ENCODE measurements around the gene GET3.
"Not testable (repeated sequence)": the region's sequence is repeated elsewhere in the genome, so short reads cannot be mapped to it uniquely, and the experiment has no call there.

The GET3 gene

DNA sequence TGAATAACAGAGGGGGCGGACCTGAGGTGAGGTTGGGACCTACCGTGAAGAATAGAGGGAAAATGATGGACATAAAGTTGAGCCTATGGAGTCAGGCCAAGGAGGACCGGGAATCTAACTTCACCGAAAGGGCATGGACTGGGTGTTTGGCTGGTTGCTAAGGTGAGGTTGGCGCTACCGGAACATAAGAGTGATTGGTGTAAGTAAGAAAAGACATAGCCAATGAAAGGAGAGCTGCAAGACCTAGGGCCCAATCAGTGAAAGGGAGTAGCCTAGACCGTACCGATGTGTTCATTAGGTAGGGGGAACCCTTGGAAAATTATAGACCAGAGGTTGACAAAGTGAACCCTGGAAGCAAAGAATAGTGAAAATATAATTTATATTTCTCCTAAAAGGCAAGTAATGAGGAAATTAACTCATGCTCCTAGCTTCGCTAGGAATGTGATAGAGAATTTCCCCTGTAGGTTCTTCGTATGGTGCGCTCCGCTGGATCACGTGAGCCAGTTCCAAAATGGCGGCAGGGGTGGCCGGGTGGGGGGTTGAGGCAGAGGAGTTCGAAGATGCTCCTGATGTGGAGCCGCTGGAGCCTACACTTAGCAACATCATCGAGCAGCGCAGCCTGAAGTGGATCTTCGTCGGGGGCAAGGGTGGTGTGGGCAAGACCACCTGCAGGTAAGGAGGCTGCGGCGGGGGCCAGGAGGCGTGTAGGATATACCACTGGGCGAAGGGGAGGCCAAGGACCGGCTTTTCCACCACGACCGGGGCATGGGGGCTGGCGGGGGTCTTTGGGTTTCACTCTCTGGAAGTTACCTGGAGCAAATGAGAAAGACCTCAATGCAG, at the start of gene GET3:
GET3 (plus strand) TSS at position 503 of the 840 bp plus-strand sequence; CDS start at position 512, 9 bp downstream.
- DNase-seq (ENCODE audit: low read depth in 2 of 2, low spot score in 1 of 2): peak; percentile 49 to 62

DNA sequence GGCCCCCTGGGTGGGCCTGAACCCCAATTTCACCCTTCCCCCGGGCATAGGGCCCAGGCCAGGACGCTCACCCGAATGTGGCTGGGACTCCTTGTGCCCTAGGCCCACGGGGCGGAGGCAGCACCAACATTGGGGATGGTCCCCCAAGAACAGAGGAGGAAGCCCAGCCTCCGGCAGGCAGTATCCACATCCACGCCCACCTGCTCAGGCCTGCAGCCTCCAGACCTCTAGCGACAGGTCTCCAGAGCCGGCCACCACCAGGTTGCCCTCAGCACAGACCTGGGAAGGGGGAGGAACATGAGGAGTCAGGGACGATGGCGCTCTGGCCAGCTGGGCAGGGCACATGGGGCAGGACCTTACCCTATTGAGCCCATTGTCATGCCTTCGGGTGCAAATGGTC, 48.3 kb upstream of the GET3 start:
- no peak for DNase-seq (ENCODE audit: low read depth in 2 of 2, low spot score in 1 of 2)

DNA sequence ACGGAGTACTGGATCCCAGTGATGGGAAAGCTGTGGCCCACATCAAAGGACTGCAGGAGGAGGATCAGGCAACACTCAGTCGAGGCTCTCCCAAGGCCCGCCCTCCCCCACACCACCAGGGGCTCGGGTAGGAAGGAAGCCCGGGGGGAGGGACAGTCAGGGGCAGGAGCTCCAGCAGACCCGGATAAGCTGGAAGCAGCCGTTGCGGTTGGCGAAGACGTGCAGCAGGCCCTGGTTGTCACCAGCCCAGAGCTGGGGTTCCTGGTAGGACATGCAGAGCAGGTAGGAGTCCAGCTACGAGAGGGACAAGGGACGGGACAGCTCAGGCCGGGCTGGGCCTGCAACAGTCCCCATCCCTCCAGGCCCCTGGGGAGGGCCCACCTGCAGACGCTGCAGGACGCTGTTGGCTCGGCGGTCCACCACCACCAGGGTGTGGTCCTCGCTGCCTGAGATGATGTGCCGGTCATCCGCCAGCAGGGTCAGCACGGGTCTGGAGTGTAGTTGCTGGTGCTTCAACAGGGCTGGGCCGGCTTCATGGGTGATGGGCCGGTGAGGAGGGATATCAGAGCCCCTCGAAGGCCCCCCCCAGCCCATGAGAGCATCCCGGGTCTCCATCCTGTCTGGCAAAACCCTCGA, 47.6 kb upstream of the GET3 start:
- DNase-seq (ENCODE audit: low read depth in 2 of 2, low spot score in 1 of 2): no peak

DNA sequence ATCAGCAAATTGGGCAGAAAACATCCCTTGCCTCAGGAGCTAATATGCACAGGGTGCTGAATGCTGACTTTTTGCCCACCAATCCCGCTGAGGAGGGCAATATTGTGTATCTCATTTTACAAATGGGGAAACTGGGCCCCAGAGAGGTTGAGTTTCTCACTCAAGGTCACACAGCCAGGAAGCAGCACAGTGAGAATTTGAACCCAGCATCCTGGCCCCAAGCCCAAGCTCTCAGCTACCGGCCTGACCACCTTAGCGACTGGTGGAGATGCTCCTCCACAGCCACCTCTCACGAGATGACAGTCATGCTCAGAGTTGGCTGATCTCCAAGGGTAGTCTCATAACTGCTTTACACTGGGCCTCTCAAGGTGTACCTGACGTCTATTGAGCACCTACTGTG, 44.3 kb upstream of the GET3 start:
- DNase-seq (ENCODE audit: low read depth in 2 of 2, low spot score in 1 of 2): no peak

DNA sequence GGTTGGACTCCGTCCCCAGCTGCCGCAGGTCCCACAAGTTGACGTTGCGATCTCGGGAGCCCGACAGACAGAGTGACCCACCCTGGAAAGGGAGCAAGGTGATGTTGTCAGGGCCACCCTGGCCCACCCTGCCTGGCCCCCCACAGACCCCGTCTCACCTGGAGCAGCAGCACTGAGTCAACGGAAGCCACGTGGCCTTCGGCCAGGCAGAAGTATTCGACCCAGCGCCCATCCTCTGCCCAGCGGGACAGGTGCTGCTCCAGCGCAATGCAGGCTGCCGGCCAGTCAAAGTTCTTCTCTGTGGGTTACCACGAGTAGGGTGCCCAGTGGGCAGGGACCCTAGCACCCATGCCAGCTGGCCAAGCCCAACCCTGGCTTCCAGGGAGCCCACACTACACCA, 42.7 kb upstream of the GET3 start:
- no peak for DNase-seq (ENCODE audit: low read depth in 2 of 2, low spot score in 1 of 2)

DNA sequence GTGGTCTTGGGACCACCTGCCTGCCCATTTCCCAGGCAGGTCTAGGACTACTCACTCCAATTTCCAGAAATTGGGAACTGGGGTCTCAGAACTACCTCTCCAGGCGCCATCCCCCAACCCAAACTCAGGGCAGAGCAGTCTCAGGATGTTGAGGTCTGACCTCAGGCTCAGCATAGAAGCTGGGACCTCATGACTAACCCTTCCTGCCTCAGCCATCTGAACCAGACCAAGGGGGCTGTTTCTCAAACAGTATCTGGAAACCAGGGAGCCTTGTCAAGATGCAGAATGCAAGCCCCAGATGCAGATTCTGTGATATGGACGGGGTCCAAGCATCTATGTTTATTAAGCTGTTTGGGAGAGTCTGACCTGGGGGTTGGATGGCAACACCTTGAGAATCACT, 42.2 kb upstream of the GET3 start:
- no peak for DNase-seq (ENCODE audit: low read depth in 2 of 2, low spot score in 1 of 2)

DNA sequence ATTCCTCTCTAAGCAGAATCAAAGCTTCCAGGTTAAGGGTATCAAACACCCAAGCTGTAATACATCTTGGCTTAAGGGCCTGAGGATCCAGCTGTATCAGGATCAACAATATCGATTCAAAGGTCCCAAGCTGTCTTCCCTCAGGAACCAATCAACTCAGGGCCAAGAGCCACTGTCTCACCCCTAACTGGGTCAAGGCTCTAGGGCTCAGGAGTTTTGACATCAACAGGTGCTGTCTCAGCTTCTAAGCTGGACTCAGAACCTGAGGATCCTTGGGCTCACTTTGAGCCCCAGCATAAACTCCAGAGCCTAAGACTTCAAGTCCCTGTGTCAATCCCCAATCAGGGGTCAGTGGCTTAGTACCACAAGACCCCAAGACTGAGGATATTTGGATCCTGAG, 41.8 kb upstream of the GET3 start:
- DNase-seq (ENCODE audit: low read depth in 2 of 2, low spot score in 1 of 2): no peak

DNA sequence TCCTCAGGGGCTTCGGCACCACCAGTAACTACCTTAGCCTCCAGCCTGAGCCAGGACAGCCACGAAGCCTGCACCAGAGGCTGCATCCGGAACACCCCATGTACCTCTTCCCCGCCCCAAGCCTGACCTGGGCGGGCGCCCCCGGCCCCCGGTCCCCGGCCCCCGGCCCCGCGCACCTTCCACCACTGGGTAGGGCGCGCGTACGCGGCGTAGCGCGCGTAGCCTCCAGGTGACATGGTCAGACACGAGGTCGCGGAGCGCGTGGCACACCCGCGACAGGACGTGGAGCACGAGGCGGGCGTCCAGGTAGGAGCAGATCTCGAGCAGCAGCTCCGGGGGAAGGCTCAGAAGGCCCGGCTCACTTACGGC, 41.3 kb upstream of the GET3 start:
- no peak for DNase-seq (ENCODE audit: low read depth in 2 of 2, low spot score in 1 of 2)

DNA sequence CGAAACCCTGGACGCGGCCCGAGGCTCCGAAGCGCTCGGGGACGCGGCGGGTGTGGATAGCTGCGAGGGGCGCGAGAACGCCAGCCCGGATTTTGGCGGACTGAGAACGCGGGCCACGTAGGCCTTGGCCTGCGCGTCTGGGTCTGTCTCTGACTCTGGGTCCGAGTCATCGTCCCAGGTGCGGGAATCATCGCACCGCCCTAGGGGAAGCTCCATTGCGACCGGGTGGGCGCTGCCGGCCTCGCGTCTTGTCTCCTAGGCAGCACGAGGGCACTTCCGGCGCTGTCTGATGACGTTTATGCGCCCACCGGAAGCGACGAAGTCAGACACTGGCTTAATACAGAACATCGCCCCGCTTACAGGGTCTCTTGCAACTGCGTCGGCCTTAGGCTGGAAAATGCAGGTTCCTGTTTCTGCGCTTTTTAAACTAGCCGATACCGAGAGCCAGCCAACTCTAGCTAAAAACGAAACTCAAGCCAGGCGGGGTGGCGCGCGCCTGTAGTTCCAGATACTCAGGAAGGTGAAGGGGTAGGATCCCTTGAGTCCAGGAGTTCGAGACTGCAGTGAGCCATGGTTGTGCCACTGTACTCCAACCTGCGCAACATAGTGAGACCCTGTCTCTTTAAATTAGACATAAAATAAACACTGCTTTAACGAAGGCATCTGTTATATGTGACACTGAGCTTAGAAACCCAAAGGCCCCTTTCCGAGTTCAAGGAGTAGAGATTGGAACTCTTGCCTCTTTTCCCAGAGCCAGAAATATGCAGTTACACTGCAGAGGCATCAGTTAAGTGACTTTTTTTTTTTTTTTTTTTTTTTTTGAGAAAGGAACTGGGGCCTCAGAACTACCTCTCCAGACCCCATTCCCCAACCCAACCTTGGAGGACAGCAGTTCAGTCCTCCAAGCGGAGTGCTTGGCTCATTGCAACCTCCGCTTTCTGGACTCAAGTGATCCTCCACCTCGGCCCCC, 40.6 kb upstream of the GET3 start, which contains the start of gene FBXW9:
FBXW9 (minus strand) TSS at position 266 of the 970 bp plus-strand sequence; CDS start at position 216, 50 bp downstream.
- peak; percentile 98 for DNase-seq (ENCODE audit: low read depth in 2 of 2, low spot score in 1 of 2)

DNA sequence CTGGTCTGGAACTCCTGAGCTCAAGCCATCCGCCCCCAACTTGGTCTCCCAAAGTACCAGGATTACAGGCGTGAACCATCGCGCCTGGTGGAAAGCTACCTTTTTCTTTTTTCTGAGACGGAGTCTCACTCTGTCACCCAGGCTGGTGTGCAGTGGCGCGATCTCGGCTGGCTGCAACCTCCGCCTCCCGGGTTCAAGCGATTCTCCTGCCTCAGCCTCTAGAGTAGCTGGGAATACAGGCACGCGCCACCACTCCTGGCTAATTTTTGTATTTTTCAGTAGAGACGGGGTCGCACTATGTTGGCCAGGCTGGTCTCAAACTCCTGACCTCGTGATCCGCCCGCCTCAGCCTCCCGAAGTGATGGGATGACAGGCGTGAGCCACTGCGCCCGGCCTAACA, 39.9 kb upstream of the GET3 start:
- DNase-seq (ENCODE audit: low read depth in 2 of 2, low spot score in 1 of 2): not testable (repeated sequence)

DNA sequence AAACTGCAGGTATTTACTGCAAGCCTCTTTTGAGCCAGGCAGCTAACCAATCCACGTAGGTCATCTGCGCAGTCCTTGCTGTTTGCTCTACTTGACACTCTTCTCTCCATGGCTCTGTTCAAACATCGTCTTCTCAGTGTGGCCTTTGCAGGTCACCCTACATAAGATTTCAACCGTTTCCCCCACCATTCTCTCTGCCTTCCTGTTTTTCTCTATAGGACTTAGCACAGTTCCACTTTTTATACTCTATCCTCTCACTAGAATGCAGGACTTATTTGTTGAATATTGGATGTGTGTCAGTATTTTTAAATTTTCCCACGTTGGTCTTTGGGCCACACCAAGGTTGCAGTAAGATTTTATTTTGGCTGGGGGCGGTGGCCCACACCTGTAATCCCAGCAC, 39.2 kb upstream of the GET3 start:
- no peak for DNase-seq (ENCODE audit: low read depth in 2 of 2, low spot score in 1 of 2)

DNA sequence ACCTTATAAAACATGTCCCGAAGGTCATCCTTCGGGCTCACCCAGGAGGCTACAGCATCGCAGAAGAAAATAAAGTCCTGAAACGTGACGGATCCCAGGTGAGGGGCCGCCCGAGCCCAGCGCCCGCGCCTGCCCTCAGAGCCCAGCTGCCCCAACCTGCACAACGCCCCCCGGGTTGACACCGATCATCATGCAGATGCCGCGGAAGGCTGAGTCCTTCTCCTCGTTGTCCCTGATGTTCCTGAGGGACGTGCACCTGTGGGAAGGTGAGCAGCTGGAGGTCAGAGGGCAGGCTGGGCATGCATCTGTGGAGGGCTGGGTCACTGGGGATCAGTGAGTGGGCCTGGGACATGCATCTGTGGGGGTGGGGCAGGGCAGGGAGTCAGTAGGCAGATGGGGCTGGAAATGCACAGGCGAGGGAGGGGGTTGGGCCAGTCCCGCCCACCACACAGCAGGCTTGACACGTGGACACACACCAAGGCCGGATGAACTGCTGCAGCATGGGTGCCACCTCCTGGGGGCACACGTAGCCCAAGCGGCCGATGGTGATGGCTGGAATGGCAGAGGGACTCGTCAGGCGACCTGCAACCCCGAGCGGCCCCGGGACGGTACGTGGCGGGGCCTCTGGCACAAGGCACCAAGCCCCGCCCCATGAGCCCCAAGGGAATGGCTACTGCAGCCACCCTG, 35.6 kb upstream of the GET3 start:
- no peak for DNase-seq (ENCODE audit: low read depth in 2 of 2, low spot score in 1 of 2)

DNA sequence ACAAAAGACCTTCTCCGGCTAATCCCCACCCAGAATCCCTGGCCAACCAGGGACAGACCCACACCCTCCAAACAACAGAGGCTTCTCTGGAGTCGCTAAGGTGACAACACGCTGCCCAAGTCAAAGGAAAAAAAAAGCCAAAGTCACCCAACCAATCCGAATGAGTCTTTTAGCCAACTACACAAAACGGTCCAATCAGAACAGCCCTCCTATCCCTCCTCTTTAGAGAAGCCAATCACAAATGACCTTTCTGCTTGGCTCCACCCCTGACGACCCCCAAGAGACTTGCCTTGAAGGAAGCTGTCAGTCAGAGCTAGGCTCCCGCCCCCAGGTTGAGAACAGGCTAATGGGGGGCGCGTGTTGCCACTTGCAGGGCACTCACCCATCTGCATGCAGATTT, 34.3 kb upstream of the GET3 start:
- no peak for DNase-seq (ENCODE audit: low read depth in 2 of 2, low spot score in 1 of 2)

DNA sequence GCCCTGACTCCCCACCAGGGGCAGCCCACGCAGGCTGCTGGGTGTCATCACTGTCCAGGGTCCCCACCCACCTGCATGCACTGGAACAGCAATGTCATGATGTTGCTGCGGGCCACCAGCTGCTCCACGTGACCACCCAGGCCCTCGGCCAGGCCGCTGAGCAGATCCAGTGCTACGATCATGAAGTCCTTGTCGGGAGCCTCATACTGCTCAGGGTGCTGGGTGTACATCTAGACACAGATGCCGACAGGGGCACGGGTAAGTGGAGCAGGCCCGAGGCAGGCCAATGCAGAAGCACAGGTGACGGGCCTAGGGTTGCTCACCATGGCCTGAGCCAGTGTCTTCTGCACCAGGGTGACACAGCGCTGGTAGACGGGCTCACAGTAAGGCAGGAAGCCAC, 32.1 kb upstream of the GET3 start:
- no peak for DNase-seq (ENCODE audit: low read depth in 2 of 2, low spot score in 1 of 2)

DNA sequence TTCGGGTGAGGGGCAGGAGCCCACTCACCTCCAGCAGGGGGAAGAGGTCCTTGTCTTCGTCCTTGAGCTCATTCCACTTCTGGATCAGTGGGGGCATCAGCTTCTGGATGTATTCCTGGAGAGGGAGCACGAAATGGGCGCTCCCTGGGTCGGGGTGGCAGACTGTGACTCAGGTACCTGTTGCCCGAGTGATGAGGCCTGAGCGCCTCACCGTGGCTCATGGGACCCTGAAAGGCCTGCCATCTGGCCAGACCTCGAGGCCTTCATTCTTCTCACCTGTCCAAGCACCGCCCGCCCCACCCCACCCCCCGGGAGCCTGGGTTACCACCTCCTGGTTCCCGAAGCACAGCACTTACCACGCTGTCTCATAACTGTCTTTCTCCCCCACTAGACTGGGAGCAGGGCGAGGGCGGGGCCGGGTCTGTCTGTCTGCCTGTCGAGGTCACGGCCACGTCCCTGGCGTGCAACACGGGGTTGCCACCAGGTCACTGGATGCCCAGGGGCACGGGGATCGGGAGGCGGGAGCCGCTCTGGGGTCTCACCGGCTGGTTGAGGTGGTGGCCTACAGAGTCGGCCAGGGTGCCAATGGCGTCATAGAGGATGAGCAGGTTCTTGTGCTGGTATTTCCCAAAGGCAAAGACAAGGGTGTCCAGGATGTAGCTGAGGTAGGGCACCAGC, 31.5 kb upstream of the GET3 start:
- no peak for DNase-seq (ENCODE audit: low read depth in 2 of 2, low spot score in 1 of 2)

DNA sequence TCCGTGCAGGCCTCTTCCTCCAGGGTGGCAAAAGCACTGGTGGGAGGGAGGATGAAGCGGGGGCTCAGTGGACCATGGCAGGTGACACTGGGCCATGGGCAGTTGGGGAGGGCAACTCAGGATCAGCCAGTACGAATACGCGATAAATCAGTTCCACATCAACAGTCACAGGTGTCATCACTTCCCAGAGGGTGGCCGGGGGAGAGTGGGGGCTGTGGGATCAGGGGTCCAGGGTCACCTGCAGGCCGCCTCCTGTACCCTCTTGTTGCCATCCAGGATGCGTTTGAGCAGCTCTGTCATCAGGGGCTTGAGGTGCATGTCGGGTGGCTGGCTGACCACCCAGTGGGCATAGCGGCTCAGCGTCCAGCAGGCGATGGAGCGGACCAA, 31.0 kb upstream of the GET3 start:
- DNase-seq (ENCODE audit: low read depth in 2 of 2, low spot score in 1 of 2): no peak

DNA sequence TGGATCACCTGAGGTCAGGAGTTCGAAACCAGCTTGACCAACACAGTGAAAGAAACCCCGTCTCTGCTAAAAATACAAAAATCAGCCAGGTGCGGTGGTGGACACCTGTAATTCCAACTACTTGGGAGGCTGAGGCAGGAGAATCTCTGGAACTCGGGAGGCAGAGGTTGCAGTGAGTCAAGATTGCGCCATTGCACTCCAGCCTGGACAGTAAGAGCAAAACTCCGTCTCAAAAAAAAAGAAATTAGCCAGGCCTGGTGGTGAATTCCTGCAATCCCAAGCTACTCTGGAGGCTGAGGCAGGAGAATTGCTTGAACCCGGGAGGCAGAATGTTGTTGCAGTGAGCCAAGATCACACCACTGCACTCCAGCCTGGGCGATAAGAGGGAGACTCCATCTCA, 28.7 kb upstream of the GET3 start:
- DNase-seq (ENCODE audit: low read depth in 2 of 2, low spot score in 1 of 2): no peak

DNA sequence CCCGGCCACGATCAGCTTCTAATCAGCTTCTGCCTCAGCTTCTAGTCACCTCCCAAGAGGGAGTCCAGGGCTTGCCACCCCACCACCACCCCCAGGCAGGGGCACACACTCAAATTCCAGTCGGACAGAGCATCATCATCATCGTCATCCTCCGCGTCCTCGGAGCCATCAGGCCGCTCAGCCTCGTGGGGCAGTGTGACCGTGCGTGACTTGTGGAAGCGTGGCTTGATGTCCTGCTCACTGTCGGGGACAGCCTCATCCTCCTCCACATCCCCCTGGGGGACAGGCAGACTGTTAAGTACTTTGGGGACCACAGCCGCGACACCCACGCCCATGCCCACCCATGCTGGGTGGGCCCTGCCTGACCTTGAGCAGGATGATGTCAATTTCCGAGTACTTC, 26.1 kb upstream of the GET3 start:
- DNase-seq (ENCODE audit: low read depth in 2 of 2, low spot score in 1 of 2): no peak

DNA sequence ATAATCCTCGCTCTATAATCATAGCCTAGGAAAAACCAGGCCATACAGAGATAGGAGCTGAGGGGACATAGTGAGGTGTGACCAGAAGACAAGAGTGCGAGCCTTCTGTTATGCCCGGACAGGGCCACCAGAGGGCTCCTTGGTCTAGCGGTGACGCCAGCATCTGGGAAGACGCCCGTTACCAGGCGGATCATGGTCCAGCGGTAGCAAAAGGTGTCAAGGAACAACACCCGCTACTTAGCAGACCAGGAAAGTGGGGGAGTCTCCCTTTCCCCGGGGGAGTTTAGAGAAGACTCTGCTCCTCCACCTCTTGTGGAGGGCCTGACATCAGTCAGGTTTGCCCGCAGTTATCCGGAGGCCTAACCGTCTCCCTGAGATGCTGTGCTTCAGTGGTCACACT, 25.2 kb upstream of the GET3 start:
- DNase-seq (ENCODE audit: low read depth in 2 of 2, low spot score in 1 of 2): not testable (repeated sequence)

DNA sequence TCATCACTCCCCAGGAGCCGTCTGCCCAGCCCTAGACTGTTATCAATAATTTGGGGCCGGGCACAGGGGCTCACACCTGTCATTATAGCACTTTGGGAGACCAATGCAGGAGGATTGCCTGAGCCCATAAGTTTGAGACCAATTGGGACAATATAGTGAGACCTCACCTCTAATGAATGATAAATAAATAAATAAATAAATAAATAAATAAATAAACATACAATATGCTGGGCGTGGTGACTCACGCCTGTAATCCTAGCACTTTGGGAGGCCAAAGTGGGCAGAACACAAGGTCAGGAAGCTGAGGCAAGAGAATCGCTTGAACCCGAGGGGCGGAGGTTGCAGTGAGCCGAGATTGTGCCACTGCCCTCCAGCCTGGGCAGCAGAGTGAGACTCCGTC, 24.0 kb upstream of the GET3 start:
- DNase-seq (ENCODE audit: low read depth in 2 of 2, low spot score in 1 of 2): not testable (repeated sequence)
